NCI-H2196 (cell line): Measurements from ENCODE around the gene RHOBTB3.
"Not testable (repeated sequence)": the region's sequence is repeated elsewhere in the genome, so short reads cannot be mapped to it uniquely, and the experiment has no call there.

Experiments
- DNase-seq: peaks from one replicate; lab custom pipeline; 2025; ENCODE audit not compliant: unreplicated experiment; lab: John Stamatoyannopoulos, UW

Gene RHOBTB3

GRCh38 chr5:95817430-95817829 lies 86.3 kb downstream of the RHOBTB3 start:
- no peak for DNase-seq

- no peak for DNase-seq
Measured at GRCh38 chr5:95818181-95819147, 87.3 kb downstream of the RHOBTB3 start.

- DNase-seq: no peak
Measured at GRCh38 chr5:95821110-95822021, 90.2 kb downstream of the RHOBTB3 start.

GRCh38 chr5:95822043-95822541 lies 91.0 kb downstream of the RHOBTB3 start:
- DNase-seq: no peak

- DNase-seq: no peak
Measured at GRCh38 chr5:95822542-95823181, 91.5 kb downstream of the RHOBTB3 start, which contains the start of gene GLRX. TSS of gene GLRX (minus strand) at chr5:95822726. CDS start at chr5:95822662, 64 bp downstream.

GRCh38 chr5:95823218-95823737 lies 92.1 kb downstream of the RHOBTB3 start:
- no peak for DNase-seq

- DNase-seq: no peak
Measured at GRCh38 chr5:95823738-95824609, 92.8 kb downstream of the RHOBTB3 start.

GRCh38 chr5:95824747-95825146 lies 93.6 kb downstream of the RHOBTB3 start:
- DNase-seq: no peak

- DNase-seq: no peak
Measured at GRCh38 chr5:95825495-95825894, 94.4 kb downstream of the RHOBTB3 start.

- no peak for DNase-seq
Measured at GRCh38 chr5:95826949-95827891, 96.1 kb downstream of the RHOBTB3 start.

- DNase-seq: no peak
Measured at GRCh38 chr5:95827892-95828246, 96.7 kb downstream of the RHOBTB3 start.

GRCh38 chr5:95830226-95830625 lies 99.1 kb downstream of the RHOBTB3 start:
- no peak for DNase-seq

GRCh38 chr5:95832664-95833063 lies 101.5 kb downstream of the RHOBTB3 start:
- DNase-seq: no peak

GRCh38 chr5:95835682-95836385 lies 104.7 kb downstream of the RHOBTB3 start:
- no peak for DNase-seq

- no peak for DNase-seq
Measured at GRCh38 chr5:95836544-95836943, 105.4 kb downstream of the RHOBTB3 start.

GRCh38 chr5:95836971-95837370 lies 105.8 kb downstream of the RHOBTB3 start:
- not testable (repeated sequence) for DNase-seq

GRCh38 chr5:95837492-95837891 lies 106.4 kb downstream of the RHOBTB3 start:
- DNase-seq: no peak

GRCh38 chr5:95838001-95838520 lies 106.9 kb downstream of the RHOBTB3 start:
- DNase-seq: no peak
